BE2C (cell line): ENCODE results near the gene TMOD2.

ENCODE experiments used
- DNase-seq: peaks from one replicate; pipeline ENCODE4 v3.0.0-alpha.2; 2020
- H3K27me3 ChIP-seq: fragments of 250-450 bp; sonication (Bioruptor Pico); 2 replicates; pipeline ENCODE4 v1.5.1; 2020; ENCODE audit warnings: mild to moderate bottlenecking
- H3K36me3 ChIP-seq: fragments of 250-450 bp; sonication (Bioruptor Pico); 2 replicates; pipeline ENCODE4 v1.5.1; 2020; ENCODE audit warnings: mild to moderate bottlenecking
- H3K4me1 ChIP-seq: fragments of 250-450 bp; sonication (Bioruptor Pico); 2 replicates; pipeline ENCODE4 v1.5.1; 2020
- H3K4me3 ChIP-seq: 2 replicates; pipeline ENCODE4 v1.5.1; 2011; ENCODE audit warnings: low read depth, low read length
- H3K9me3 ChIP-seq: fragments of 250-450 bp; sonication (Bioruptor Pico); 2 replicates; pipeline ENCODE4 v1.5.1; 2020
- TF ChIP-seq, protein P1 (sequence below): IDR thresholded peaks from 2 replicates; pipeline ENCODE4 v1.5.1; 2012; ENCODE audit warnings: mild to moderate bottlenecking, low read depth, low read length

Gene TMOD2

DNA sequence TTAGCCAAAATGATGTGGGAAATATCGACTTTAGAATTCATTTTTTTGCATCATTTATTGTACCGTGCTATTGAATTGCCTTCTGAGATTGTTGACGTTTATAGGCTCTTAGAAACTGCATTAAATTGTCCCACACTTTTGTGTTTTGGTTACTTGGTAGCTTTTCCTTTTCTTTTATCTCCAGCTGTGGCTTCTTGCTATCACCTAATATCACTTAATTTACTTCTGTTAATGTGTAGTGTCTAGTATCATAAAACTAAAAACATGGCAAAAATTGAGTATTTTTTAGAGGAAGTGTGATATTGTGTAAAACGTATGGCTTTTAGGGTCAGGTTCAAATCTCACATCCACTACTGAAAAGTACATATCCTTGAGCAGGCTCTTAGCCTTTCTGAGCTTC, 89.3 kb downstream of the TMOD2 start:
- Histone ChIP-seq H3K9me3 (no peaks in the 10 kb centered on the region), H3K4me1 (peaks cover 8% of the 10 kb centered on the region; the same call in 1 of the 2 replicates), H3K27me3 (no peaks in the 10 kb centered on the region), H3K4me3 (no peak overlapping the region), H3K36me3 (no peaks in the 10 kb centered on the region)
- TF ChIP-seq, protein P1, sequence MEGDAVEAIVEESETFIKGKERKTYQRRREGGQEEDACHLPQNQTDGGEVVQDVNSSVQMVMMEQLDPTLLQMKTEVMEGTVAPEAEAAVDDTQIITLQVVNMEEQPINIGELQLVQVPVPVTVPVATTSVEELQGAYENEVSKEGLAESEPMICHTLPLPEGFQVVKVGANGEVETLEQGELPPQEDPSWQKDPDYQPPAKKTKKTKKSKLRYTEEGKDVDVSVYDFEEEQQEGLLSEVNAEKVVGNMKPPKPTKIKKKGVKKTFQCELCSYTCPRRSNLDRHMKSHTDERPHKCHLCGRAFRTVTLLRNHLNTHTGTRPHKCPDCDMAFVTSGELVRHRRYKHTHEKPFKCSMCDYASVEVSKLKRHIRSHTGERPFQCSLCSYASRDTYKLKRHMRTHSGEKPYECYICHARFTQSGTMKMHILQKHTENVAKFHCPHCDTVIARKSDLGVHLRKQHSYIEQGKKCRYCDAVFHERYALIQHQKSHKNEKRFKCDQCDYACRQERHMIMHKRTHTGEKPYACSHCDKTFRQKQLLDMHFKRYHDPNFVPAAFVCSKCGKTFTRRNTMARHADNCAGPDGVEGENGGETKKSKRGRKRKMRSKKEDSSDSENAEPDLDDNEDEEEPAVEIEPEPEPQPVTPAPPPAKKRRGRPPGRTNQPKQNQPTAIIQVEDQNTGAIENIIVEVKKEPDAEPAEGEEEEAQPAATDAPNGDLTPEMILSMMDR = no peak
- no peak for DNase-seq

DNA sequence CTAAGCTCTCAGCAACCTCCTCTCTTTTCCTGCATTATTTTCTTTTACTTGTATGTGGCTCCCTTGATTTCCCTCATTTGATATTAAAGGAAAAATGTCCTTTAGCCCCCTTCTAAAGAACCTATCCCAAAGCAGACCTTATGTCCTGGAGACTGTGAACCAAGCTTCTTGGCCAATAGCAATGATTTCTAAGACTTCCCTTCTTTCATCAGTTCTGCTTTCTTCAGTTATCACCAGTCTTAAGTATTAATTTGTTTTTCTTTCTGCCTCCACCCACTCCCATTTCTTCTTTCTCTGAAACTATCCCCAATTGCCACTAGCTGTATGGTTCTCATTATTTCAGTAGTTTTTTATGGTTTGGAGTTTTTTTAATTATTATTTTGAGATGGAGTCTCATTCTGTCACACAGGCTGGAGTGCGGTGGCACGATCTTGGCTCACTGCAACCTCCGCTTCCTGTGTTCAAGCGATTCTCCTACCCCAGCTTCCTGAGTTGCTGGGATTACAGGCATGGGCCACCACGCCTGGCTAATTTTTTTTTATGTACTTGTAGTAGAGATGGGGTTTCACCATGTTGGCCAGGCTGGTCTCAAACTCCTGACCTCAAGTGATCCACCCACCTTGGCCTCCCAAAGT, 90.1 kb downstream of the TMOD2 start:
- Histone ChIP-seq H3K9me3 (no peaks in the 10 kb centered on the region), H3K4me1 (peaks cover 12% of the 10 kb centered on the region), H3K27me3 (no peaks in the 10 kb centered on the region), H3K4me3 (no peak overlapping the region), H3K36me3 (no peaks in the 10 kb centered on the region)
- DNase-seq = no peak
- TF ChIP-seq, protein P1 = no peak

DNA sequence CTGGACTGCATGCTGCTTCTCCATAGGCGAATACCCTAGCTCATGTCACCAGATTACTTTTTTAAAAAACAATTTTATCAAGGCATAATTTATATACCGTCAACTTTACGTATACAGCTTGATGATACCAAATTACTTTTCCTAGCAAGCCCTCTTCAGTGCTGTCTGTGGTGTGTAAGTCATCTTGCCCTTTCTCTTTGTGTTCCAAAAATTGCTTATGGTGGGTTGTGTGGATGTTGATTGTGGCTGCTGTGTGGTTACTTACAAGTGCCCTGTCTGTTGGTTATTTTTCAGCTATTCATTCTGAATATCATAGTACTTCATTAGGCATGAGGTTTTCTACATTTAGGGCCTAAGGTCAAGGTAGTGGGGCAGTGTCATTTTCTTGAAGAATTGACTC, 90.9 kb downstream of the TMOD2 start:
- Histone ChIP-seq H3K4me1 (peaks cover 13% of the 10 kb centered on the region), H3K9me3 (no peaks in the 10 kb centered on the region), H3K4me3 (no peak overlapping the region), H3K36me3 (no peaks in the 10 kb centered on the region), H3K27me3 (no peaks in the 10 kb centered on the region)
- TF ChIP-seq, protein P1 = no peak
- no peak for DNase-seq

DNA sequence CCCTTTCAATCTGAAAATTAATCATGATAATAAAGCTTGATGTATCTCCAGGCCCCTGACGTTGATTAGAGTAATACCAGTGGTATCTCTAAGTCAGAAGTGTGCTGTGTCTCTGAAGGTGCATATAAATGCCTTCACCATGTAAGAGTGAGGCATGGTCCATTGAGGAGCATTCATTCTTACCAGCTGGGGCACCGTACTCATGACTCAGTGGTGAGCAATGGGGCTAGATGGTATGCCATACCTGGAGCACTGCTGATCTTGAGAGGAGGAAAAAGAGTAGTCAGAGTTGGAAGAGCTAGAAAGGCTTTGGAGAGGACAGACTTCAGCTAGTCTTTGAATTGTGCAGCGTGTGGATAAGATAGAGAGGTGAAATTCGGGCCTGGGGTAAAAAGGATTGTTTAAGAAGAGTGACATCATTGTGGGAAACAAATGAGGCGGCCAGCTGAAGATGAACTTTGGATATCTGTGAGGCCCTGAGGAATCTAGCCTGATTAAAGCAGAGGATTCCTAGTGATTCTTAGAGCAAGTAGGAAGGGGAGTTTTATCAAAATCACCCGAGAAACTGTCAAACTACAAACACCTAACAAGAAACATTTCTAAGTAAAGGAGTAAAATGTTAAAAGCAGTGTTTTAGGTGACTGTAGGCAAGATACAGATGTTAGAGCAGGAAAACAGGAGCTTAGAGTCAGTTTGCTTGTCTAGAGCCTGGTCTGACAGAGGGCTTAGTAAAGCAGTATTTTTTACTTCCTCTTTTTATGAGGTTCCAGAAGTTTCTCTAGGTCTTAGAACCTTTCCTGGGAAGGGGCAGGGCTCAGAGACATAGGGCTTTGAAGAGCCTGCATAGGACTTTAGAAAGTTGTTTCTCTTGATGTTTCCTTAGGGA, 91.7 kb downstream of the TMOD2 start:
- TF ChIP-seq, protein P1 = no peak
- H3K9me3 ChIP-seq = no peaks in the 10 kb centered on the region
- no peaks in the 10 kb centered on the region for H3K36me3 ChIP-seq
- H3K27me3 ChIP-seq = no peaks in the 10 kb centered on the region
- peaks cover 13% of the 10 kb centered on the region for H3K4me1 ChIP-seq
- no peak for DNase-seq
- H3K4me3 ChIP-seq = no peak overlapping the region

DNA sequence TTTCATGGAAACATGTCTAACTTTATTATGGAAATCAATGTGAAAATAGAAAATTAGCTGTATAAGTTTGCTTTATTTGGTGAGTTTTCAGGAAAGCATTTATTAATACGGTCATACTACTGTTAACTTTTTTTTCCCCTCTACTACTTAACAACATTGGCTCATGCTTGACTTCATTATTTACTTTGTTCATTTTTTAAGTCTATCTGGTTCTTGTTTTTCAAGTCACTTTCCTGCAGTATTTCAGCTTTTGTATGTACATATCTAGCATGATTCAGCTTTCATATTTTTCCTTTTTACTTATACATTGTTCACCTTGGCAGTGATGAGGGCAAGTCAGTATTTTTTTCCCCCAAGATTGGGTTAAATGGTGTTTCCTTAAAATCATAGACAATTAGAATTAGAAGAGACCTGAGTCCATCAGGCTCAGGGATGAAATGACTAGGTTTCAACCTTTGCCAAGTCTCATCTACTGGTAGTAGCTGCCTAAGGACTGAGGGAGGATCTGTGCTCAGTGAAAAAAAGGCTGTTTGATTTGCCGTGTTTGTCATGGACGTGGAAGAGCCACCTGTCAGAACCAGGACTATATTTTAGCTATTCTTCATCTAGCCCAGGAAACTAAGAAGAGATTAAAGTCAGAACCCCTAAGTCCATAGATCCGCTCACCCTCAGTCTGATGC, 93.5 kb downstream of the TMOD2 start:
- peaks cover 13% of the 10 kb centered on the region for H3K4me1 ChIP-seq
- H3K4me3 ChIP-seq = no peak overlapping the region
- DNase-seq = no peak
- H3K36me3 ChIP-seq = no peaks in the 10 kb centered on the region
- H3K9me3 ChIP-seq = no peaks in the 10 kb centered on the region
- H3K27me3 ChIP-seq = no peaks in the 10 kb centered on the region
- TF ChIP-seq, protein P1 = no peak

DNA sequence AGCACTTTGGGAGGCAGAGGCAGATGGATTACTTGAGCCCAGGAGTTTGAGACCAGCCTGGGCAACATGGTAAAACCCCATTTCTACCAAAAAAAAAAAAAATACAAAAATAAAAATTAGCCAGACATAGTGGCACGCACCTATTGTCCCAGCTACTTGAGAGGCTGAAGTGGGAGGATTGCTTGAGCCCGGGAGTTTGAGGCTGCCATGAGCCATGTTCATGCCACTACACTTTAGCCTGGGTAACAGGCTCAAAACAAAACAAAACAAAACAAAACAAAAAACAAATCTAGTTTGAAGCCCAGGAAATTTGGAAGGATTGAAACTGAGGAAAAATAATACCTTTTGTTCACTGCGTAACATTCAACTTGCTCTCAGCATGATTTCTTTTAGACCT, 94.7 kb downstream of the TMOD2 start:
- no peaks in the 10 kb centered on the region for H3K9me3 ChIP-seq
- no peak overlapping the region for H3K4me3 ChIP-seq
- H3K4me1 ChIP-seq = peaks cover 13% of the 10 kb centered on the region
- H3K36me3 ChIP-seq = no peaks in the 10 kb centered on the region
- no peak for DNase-seq
- TF ChIP-seq, protein P1 = no peak
- H3K27me3 ChIP-seq = no peaks in the 10 kb centered on the region
